ENCODE measurements around the gene RFX5.
"Not testable (repeated sequence)": the region's sequence is repeated elsewhere in the genome, so short reads cannot be mapped to it uniquely, and the experiment has no call there.

DNA sequence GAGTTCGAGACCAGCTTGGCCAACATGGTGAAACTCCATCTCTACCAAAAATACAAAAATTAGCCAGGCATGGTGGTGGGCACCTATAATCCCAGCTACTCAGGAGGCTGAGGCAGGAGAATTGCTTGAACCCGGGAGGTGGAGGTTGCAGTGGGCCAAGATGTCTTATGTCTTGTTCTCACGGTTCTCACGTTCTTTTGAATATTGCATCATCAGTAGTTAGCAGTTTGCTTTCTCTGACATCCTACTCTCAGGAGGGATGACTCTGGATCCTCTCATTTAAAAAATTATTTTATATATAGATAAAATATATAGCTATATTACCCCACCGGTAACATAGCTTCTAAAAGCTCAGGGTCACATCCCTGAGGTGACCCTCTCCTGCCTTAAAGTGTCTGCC is 49.2 kb upstream of the RFX5 start:
- TF ChIP-seq, protein P1, sequence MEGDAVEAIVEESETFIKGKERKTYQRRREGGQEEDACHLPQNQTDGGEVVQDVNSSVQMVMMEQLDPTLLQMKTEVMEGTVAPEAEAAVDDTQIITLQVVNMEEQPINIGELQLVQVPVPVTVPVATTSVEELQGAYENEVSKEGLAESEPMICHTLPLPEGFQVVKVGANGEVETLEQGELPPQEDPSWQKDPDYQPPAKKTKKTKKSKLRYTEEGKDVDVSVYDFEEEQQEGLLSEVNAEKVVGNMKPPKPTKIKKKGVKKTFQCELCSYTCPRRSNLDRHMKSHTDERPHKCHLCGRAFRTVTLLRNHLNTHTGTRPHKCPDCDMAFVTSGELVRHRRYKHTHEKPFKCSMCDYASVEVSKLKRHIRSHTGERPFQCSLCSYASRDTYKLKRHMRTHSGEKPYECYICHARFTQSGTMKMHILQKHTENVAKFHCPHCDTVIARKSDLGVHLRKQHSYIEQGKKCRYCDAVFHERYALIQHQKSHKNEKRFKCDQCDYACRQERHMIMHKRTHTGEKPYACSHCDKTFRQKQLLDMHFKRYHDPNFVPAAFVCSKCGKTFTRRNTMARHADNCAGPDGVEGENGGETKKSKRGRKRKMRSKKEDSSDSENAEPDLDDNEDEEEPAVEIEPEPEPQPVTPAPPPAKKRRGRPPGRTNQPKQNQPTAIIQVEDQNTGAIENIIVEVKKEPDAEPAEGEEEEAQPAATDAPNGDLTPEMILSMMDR (IDR thresholded peaks at IDR 0.05; ENCODE audit: insufficient read depth, low read length, poor library complexity, severe bottlenecking): not testable (repeated sequence)
- TF ChIP-seq EZH2phosphoT487 (conservative IDR thresholded peaks at IDR 0.05; ENCODE audit: low read length): not testable (repeated sequence)

Data from SU-DHL-6 (cell line).